GM12864 (cell line): ENCODE results near the gene SUGCT.
"Not testable (repeated sequence)": the region's sequence is repeated elsewhere in the genome, so short reads cannot be mapped to it uniquely, and the experiment has no call there.

Experiments
- DNase-seq: peaks from one replicate; pipeline ENCODE4 v3.0.0-alpha.2; 2011; ENCODE audit warnings: low read depth
- H3K4me3 ChIP-seq: 2 replicates; pipeline ENCODE4 v1.5.1; 2011; ENCODE audit warnings: mild to moderate bottlenecking, low read depth, low read length, control low read depth
- CTCF ChIP-seq: IDR thresholded peaks from 2 replicates; pipeline ENCODE4 v1.5.1; 2011; ENCODE audit warnings: low read depth, mild to moderate bottlenecking, moderate library complexity, low read length, control low read depth, inconsistent platforms; ENCODE audit errors: missing control alignments

The SUGCT gene

GRCh38 chr7:40267583-40267982 is 132.8 kb downstream of the SUGCT start:
- TF ChIP-seq CTCF: no peak
- H3K4me3 ChIP-seq: no peak overlapping the region
- no peak for DNase-seq

- DNase-seq, H3K4me3 ChIP-seq: not testable (repeated sequence)
These were observed 134.0 kb downstream of the SUGCT start for GRCh38 chr7:40268810-40269209.

GRCh38 chr7:40276061-40276460 is 141.3 kb downstream of the SUGCT start:
- TF ChIP-seq CTCF: no peak
- DNase-seq: no peak
- H3K4me3 ChIP-seq: no peak overlapping the region

GRCh38 chr7:40279991-40280390 is 145.2 kb downstream of the SUGCT start:
- DNase-seq: no peak
- TF ChIP-seq CTCF: no peak
- no peak overlapping the region for H3K4me3 ChIP-seq

- DNase-seq: no peak
- no peak for TF ChIP-seq CTCF
- no peak overlapping the region for H3K4me3 ChIP-seq
These were observed 148.1 kb downstream of the SUGCT start for GRCh38 chr7:40282858-40283257.

GRCh38 chr7:40283391-40283790 is 148.6 kb downstream of the SUGCT start:
- TF ChIP-seq CTCF: no peak
- H3K4me3 ChIP-seq: no peak overlapping the region
- no peak for DNase-seq

GRCh38 chr7:40288827-40289226 is 154.0 kb downstream of the SUGCT start:
- no peak for DNase-seq
- no peak overlapping the region for H3K4me3 ChIP-seq
- no peak for TF ChIP-seq CTCF

GRCh38 chr7:40297741-40298311 is 163.0 kb downstream of the SUGCT start:
- no peak for DNase-seq
- no peak for TF ChIP-seq CTCF
- no peak overlapping the region for H3K4me3 ChIP-seq
